ENCODE measurements around the gene NINJ2.
A peak's percentile ranks its signal among the peaks of the same experiment; 100 is the strongest.
"Not testable (repeated sequence)": the region's sequence is repeated elsewhere in the genome, so short reads cannot be mapped to it uniquely, and the experiment has no call there.

The NINJ2 gene

DNA sequence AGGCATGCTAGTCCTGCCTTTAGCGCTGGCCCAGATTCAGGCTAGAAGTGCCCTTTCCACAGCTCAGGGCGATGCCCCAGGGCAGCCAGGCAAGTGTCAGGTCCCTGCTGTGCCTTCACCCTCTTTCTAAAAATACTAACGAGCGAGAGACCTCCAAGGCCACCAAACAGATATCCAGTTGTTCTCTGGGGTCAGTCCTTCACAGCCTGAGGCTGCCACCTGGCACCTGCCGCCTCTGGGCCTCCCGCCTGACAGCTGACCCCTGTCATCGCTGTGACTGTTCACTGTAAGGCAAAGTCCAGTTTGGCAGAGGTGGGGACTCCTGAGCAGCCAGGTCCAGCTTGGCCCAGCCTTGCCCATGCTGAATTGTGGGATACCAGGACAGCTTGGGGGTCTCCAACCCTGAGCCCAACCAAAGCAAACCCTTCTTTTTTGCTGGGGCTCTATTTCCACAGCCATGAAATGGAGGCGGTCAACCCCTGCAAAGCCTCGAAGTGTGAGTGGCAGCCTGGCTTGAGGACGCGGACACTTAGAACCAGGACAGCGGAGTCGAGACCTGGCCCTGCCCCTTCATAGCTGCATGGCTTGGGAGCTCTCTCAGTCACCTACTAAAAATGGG is 79.9 kb downstream of the NINJ2 start:
- no peak for DNase-seq

DNA sequence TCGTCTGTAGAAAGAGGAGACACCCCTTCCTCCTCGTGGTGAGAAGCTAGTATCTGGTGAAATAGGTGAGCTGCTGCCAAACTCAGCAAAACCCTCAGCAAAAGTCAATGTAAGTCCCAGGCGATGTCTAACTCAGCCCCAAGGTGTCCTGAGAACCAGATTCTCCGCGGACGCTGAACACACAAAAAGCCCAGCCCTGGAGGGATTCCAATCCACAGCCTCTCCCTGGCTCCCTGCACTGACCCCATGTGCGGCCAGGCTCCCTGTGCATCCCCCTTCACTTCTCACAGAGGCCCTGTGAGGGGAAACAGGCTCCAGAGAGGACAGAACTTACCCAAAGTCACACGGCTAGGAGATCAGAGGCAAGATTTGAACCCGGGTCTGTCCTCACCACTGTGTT is 81.5 kb downstream of the NINJ2 start:
- DNase-seq, result no peak

DNA sequence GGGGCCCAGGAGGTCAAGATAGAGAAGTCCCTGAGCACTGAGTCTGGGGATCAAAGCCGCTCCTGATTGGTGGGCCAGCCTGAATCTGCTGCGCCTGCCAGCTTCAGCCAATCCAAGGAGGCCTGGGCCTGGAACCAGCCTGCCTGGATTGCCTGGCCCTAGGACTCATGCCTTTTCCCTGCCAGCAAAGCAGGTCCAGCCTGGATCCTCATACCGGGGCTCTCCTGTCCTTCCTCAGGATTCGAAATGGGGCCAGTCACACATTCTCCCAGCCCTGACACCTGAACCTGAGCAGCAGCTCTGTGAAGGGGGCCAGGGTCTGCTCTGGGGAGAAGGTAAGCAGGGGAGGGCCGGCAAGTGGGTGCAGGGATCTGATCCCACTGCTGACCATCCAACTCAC is 81.9 kb downstream of the NINJ2 start:
- no peak for DNase-seq

DNA sequence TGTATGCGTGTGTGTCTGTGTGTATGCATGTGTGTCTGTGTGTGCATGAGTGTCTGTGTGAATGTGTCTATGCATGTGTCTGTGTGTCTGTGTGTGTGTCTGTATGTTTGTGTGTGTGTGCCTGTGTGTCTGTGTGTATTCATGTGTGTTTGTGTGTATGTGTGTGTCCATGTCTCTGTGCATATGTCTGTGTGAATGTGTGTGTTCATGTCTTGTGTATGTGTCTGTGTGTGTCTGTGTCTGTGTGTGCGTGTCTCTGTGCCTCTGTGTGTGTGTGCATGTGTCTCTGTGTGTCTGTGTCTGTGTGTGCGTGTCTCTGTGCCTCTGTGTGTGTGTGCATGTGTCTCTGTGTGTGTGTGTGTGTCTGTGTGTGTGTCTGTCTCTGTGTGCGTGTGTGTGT is 82.4 kb downstream of the NINJ2 start:
- no peak for DNase-seq

DNA sequence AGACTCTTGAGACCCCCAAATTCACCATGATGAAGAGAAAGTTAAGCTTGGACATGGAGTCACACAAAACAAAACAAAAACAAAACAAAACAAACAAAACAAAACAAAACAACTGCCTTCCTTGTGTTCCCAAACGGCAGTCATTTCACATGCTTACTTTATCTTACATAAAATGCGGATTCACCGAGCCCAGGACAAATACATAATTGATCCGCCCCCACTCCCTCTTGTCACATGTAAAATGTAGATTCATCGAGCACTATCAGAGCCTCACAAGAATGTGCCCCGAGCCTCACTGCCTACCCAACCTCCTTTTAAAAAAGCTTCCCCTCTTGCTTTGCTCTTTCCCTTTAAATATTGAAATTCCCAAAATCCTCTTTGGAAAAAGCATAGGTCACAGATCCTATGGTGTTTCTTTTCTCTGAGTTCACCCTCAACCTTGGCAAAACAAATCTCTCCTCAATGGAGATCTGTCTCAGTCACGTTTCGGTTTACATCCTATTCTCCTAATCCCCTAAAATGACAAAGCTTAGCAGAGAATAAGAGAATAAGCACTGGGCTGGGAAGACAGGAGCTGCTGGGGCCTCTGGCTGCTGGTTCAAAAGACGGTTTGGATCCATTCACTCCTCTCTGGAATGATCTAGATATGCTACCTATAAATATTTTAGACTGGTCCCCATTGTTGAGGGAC is 83.7 kb downstream of the NINJ2 start:
- DNase-seq, result no peak

DNA sequence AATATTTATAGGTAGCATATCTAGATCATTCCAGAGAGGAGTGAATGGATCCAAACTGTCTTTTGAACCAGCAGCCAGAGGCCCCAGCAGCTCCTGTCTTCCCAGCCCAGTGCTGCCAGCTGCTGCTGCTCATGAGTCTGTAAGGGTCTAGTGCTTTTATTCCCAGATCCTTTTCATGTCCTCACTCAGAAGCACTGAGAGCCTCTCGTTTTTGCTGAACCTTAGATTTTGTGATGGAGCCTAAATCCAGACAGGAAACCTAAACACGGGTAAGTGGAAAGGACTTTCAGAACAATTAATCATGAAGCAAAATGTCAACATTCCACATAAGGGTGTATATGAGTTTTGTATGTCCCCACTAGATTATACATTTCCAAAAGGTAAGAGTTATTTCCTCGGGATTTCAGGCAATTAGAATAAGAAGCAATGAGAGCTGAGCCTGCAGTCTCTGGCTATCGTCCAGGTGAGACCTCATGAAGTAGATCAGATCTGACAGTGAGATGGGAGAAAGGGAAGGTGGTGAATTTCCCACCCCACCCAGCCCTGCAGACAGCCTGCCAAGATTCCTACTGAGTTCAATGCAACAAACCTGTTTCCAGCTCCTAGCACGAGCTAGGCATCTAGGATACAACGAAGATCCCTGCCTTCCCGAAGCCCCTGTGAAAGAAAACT is 84.4 kb downstream of the NINJ2 start:
- DNase-seq, result no peak

DNA sequence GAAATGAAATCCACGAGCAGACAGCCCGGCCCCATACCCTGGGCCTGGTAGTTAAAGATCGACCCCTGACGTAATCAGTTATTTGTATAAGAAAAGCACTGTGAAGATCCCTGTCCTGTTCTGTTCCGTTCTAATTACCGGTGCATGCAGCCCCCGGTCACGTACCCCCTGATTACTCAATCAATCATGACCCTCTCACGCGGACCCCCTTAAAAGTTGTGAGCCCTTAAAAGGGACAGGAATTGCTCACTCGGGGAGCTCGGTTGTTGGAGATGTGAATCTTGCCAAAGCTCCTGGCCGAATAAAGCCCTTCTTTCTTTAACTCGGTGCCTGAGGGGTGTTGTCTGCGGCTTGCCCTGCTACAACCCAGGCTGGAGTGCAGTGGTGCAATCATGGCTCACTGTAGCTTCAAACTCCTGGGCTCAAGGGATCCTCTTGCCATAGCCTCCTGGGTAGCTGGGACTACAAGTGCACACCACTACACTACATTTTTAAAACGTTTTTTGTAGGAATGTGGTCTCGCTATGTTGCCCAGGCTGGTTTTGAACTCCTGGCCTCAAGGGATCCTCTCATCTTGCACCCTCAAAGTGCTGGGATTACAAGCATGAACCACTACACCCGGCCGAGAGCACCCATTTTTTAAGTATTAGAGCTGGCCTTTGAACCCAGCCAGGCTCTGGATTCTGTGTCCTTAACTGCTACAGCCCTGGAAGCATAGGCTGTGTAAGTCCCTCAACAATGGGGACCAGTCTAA is 85.1 kb downstream of the NINJ2 start:
- not testable (repeated sequence) for DNase-seq

DNA sequence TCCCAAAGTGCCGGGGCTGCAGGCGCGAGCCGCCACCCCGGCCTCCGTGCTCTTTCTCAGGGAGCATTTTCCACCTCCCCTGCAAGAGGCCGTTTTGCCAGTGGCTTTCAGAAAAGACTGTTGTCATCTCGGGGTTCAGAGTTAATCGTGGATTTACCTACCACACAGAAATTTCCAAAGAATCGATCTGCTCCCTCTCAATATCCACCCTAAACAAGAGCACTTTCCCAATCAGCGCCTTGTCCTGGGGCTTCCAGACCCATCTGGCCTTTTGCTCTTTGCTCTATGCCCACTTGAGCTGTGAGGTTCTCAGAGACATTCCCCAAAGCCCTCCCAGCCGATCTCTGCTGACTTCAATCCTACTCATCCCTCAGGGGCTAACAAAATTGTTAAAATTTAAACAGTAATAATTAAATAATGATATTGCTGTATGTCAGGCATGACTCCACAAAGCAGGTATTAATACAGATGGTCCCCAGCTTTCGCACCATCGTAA is 86.6 kb downstream of the NINJ2 start:
- no peak for DNase-seq

DNA sequence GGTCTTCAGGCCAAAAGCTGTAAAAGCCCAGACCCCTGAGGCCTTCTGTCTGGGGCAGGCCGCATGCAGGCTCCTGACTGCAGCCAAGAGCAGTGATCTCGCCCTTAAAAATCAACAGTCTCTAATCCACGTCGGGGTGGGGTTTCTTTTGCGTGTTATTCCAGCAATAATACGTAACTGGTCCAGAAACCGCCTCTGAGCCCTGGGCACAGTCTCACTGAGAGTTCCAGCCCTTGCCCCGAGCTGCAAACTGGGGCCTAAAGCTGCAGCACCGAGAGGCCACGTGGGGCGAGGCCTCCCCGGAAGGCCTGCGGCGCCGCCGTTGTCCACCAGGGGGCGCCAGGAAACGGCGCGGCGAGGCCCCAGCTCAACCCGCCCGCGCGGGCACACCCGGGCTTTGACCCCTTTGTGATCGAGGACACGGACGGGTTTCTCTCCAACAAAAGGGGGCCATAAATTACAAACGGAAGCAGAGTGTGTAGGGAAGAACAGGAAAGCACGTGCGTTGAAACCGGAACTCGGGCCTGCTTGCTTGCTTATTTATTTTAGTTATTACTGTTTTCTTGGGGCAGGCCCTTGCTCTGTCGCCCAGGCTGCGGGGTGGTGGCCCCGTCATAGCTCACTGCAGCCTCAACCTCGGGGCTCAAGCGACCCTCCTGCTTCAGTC is 87.2 kb downstream of the NINJ2 start:
- peak; percentile 28 to 89 for DNase-seq

DNA sequence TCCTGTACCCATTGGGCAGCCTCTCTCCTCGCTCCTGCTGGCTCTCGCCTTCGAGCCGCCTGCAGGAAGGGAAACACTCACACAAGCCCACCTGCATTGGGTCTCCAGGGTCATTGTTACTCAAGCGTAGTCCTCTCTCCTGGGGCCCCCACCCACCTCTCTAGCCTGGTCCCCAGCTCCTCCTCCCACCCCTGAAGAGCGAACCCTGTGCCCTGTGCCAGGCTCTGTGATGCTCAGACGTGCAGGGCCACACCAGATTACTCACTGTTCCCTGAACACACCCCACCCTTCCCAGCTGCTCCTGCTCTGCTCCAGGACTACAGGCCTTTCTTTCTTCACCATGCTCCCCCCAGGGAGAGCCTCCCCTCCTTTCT is 88.1 kb downstream of the NINJ2 start:
- no peak for DNase-seq

DNA sequence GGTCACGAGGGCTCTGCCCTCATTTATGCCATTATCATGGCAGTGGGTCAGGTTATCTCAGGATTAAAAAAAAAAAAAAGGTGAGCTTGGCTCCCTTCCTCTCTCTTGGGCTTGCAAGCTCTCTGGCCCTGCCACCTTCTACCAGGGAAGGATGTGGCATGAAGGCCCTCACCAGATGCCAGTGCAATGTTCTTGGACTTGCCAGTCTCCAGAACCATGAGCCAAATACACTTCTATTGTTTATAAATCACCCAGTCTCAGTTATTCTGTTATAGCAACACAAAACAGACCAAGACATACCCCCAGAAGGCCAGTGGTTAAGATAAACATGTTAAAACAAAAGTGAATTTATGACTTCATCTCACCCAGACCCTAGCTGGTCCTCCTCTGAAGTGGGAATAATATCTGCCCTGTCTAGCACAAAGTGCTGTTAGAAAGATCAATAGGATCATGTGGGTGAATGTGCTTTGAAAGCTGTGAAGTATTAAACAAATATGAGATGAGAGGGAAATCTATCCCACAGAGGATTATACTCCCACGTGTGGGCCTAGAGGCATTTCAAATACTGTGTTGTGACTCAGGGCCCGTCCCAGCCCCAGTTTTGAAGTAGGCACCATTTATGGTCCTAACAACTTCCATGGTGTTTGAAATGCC is 88.6 kb downstream of the NINJ2 start:
- no peak for DNase-seq

DNA sequence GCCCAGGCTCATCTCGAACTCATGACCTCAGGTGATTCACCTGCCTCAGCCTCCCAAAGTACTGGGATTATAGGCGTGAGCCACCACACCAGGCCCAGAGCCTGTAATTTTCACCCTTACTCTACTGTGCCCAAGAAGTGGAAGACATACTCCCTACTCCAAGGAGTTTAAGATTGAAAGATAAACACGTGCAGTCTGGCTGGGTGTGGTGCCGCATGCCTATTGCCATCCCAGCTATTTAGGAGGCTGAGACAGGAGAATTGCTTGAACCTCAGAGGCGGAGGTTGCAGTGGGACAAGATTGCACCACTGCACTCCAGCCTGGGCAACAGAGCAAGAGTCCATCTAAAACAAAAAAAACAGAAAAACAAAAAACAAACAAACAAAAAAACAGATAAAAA is 90.0 kb downstream of the NINJ2 start:
- no peak for DNase-seq

DNA sequence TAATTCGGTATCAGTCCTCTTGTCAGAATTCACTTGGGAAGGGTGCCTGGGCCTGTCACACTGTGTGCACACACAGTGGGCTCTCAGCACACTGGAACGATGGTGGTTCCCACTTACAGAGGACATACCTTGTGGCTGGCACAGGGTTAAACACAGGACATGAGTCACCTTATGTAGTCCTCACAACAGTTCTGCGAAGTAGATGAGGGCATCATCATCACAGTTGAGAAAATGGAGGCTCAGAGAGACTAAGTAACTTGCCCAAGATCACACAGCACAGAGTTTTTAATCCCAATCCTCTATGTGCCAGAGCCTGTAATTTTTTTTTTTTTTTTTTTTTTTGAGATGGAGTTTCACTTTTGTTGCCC is 90.7 kb downstream of the NINJ2 start:
- DNase-seq, result no peak

DNA sequence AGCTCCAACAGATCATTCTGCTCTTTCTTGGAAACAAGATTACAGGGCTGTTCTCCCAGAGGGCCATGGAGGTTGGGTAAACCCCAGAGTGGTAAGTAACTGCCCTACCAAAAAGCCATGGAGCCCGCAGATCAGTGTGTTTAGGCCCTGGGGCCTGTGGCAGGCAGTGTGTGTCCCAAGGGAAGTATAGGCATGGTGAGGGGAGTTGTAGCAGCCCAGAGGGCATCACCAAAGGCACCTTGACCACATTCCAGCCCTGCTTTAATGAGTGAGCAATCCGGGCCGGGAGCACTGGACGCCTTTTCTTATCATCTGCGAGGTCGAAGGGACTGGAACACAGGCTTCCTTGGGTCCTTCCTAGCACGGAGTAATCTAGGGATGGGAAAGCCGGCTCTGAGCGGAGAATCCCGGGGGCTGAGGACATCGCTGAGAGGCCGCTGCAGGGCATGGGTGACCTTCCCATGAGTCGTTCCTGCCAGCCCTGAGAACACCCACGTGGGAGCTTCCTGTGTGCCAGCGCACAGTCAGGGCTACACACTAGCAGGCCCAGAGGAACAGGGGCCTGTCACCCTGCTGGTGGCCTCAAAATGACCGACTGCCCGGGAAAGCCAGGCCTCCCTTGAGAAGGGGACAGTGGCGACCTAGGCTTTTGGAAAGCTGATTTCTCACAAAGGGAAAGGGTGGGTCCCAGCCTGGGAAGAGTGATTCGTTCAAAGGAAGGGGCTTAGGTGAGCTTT is 91.3 kb downstream of the NINJ2 start:
- peak in 1 of 2 donors; percentile 22 for DNase-seq

DNA sequence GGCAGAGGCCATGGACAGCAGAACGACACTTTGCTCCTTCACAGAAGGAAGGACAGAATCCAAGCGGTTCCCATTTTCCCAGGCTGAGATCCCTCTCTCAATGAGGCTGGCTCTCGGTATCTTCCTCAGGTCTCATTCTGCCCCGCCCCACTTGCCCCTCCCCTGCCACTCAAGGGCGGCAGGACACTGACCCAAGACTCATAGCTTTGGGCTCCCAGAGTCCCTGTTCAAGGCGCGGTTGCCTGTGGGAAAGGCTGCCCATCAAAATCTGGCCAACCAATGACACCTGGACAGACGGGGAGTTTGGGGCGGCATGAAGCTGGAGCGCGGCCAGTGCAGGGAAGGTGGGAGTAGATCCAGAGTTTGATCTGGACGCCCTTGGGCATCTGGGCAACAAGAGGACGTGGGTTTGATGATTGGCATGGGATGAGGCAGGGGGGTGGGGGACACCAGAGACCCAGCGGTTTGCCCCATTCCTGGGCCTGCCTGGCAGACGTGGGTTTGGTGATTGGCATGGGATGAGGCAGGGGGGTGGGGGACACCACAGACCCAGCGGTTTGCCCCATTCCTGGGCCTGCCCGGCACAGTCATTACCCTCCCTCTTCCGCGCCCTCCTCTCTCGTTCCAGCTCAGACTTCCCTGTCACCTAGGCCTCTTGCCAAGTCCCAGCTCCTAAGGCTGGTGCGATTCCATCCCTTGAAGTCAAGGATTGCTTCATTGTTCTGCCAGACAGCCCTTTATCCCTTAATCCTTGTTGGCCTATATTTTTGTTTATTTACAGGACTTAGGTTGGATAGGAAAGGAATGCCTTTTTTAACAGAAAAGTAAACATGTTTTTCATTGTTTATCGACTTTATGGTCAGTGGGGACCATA is 92.1 kb downstream of the NINJ2 start:
- DNase-seq, result no peak

DNA sequence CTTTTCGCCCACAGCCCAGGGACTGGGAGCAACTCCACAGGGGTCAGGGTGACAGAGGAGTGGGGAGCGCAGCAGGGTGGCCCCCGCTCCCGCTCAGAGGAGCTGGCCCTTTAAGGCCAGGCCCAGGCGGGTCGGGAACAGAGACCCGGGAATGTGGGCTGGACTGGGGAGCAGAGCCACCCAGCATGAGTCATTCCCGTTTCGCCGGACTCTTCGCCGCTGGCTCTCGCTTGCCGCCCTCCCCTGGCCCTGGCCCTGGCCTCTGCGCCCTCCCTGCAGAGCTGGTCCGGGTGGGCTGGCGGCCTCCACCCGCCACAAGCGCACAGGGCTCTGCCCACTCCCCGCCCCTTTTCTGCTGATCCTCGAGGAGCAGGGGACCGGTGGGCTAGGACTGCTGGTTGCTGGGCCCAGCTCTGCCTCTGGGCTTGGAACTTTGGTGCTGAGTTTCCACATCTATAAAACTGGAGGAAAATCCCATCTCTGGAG is 92.8 kb downstream of the NINJ2 start:
- DNase-seq, result no peak

DNA sequence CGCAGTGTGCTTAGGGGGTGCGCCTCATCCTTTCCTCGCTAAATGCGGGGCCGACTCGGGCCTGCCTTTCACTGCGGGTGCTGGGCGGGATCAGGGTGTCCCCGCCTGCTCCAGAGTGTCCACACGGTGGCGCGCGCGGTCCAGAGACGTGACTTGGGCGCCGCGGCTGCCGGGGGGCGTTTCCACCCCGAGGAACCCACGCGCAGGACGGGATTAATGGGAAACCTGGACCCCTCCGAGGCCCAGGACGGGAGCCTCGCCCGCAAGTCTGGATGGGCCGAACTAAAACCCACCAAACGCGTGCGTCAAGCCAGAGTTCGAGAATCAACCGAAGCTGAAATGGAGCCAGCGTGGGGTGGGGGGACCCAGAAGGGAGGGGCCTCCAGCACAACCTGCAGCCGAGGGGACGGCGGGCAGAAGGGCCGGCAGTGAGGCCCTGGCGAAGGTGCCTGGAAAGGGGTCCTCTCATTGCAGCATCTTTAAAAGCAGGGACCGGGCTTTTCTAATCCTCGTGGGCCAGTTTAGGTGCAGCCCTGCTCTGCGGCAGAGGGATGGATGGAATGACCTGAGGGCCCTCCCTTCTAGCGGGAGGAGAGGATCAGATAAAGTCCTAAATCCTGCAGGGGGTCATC is 93.3 kb downstream of the NINJ2 start:
- DNase-seq, result peak; percentile 44 to 84

DNA sequence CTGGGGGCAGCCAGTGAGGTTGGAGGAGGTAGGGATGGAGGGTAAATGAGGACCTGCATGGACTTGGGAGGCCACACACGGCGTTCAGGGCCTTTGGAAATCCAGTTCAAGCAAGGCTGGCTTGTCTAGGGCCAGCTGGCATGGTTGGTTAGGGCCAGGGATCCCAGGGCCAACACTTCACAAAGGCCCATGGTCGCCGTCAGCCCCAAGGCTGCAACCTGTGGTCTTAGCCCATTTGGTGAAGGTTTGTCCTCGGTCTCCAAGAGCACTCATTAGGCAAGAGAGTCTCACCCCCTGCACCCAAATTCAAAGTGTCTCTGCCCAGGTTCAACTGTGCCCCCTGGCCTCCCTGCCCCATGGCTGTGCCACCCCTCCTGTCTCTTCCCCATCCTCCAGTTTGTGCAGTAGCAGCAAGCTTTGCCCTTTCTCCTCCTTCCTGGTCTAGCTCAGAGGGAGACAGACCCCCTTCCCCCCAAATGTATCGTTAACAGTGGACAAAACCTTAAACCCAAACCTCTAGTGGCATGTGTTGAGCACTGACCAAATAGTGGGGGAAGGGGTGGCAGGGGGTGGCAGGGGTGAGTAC is 94.1 kb downstream of the NINJ2 start:
- no peak for DNase-seq

DNA sequence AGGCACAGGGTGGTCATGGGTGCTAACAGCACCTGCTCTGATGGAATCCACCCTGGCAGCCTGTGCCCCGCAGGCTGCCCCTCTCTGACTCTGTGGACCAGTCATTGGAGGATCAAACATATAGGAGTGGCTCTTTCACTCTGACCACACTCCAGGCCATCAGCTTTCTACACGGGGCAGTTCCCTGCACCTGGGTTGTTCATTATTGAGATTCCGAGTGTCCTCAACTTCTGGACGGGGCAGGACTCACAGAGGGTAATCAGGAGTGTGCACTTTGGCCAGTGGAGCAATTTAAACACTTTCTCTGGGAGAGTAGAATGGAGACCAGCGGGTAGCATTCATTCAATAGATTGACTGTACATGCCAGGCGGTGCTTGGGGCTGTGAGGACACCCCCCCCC is 94.8 kb downstream of the NINJ2 start:
- no peak for DNase-seq

Measured in inflammatory macrophage treated with lipopolysaccharide for 1 hour (primary cell).